ENCODE results near the gene RBMS3. TPM values are rescaled to one million over a fixed set of nuclear protein-coding genes. Genes with fewer than 3 reads are reported as not detected.

Gene RBMS3
- total and polyA plus RNA-seq, 2 of the 13 experiments (the other 11 are each of a cell fraction or from before 2014, with no cell fraction given) = not detected

- TF ChIP-seq HINFP (CRISPR knock-in tag; IDR thresholded peaks at IDR 0.05; ENCODE audit: low read depth) = no peak
Measured at GRCh38 chr3:29319262-29319661, 38.4 kb downstream of the RBMS3 start (continued).

- no peak overlapping the region for H2AFZ ChIP-seq (ENCODE audit: low read length)
Measured at GRCh38 chr3:29319798-29320197, 38.9 kb downstream of the RBMS3 start.

More at GRCh38 chr3:29319798-29320197, 38.9 kb downstream of the RBMS3 start:
- 0% methylated on average over 2 of the region's 2 CpGs for WGBS (ENCODE audit: low lambda C conversion rate)
- Histone ChIP-seq H3K4me3 (replicated peaks in 1 of 3; ENCODE audit: insufficient read depth in 1 of 3, low read depth in 2 of 3, low read length in 3 of 3) (no peak overlapping the region), H3K27me3 (ENCODE audit: control insufficient read depth in 1 of 2, insufficient read depth in 2 of 2, low read length in 2 of 2) (no peaks in the 10 kb centered on the region), H3K9ac (ENCODE audit: insufficient read depth, low read depth, low read length) (no peak overlapping the region), H3K79me2 (ENCODE audit: insufficient read depth, low read length) (no peaks in the 10 kb centered on the region), H4K20me1 (ENCODE audit: insufficient read depth, low read length) (no peaks in the 10 kb centered on the region), H3K36me3 (replicated peaks in 1 of 2; ENCODE audit: control insufficient read depth in 1 of 2, insufficient read depth in 2 of 2, low read length in 2 of 2) (no peaks in the 10 kb centered on the region), H3K27ac (ENCODE audit: extremely low read length, insufficient read depth, low read length) (no peak overlapping the region), H3K4me2 (ENCODE audit: low read depth, low read length) (no peak overlapping the region), H3K4me1 (ENCODE audit: insufficient read depth, low read length) (no peaks in the 10 kb centered on the region), H3K9me3 (ENCODE audit: low read length) (no peaks in the 10 kb centered on the region)
- BruUV-seq (replicated peaks) = no TSS peak
- ATAC-seq (no peak), FAIRE-seq (no peak), DNase-seq (ENCODE audit: low spot score) (no peak)
- ChIA-PET CTCF (ENCODE audit: low intra/inter-chr PET ratio, low total read pairs) (no interaction called here), POLR2A (no interaction called here)
- intact Hi-C loops (cut with micrococcal nuclease; ENCODE audit: unreplicated experiment) = no loop called here
- no peak for TF ChIP-seq ZNF329 (CRISPR knock-in tag; IDR thresholded peaks at IDR 0.05; ENCODE audit: low read depth)
- no peak for TF ChIP-seq ZNF557 (CRISPR knock-in tag; IDR thresholded peaks at IDR 0.05)
- TF ChIP-seq RNF219 (CRISPR knock-in tag; IDR thresholded peaks at IDR 0.05) = no peak
- no peak for TF ChIP-seq NFE2 (CRISPR knock-in tag; IDR thresholded peaks at IDR 0.05)
- TF ChIP-seq FOXP4 (CRISPR knock-in tag; IDR thresholded peaks at IDR 0.05) = no peak
- no peak for TF ChIP-seq NR2F6 (IDR thresholded peaks at IDR 0.05)
- TF ChIP-seq NR2F6 (CRISPR knock-in tag; IDR thresholded peaks at IDR 0.05) = no peak
- TF ChIP-seq ZNF567 (CRISPR knock-in tag; IDR thresholded peaks at IDR 0.05; ENCODE audit: borderline replicate concordance) = no peak
- TF ChIP-seq NCOA2 (CRISPR knock-in tag; IDR thresholded peaks at IDR 0.05) = no peak
- TF ChIP-seq EED (CRISPR knock-in tag; IDR thresholded peaks at IDR 0.05) = no peak
- no peak for TF ChIP-seq EEA1 (CRISPR knock-in tag; IDR thresholded peaks at IDR 0.05; ENCODE audit: borderline replicate concordance)
- no peak for TF ChIP-seq SP4 (CRISPR knock-in tag; IDR thresholded peaks at IDR 0.05)
- no peak for TF ChIP-seq MXD3 (CRISPR knock-in tag; IDR thresholded peaks at IDR 0.05)
- no peak for TF ChIP-seq ZNF558 (CRISPR knock-in tag; IDR thresholded peaks at IDR 0.05; ENCODE audit: borderline replicate concordance)
- in situ Hi-C loops (cut with HindIII; ENCODE audit: extremely low pct_ligation_motif_present, low pct_unique_long_range_greater_than_20kb) = no loop called here
